K562 (cell line): ENCODE measurements around the gene OVOL1. TPM values are rescaled to one million over a fixed set of nuclear protein-coding genes. Genes with fewer than 3 reads are reported as not detected.

Experiments
- MAFG ChIP-seq: fragments of 450-650 bp; conservative IDR thresholded peaks from 2 replicates; pipeline ENCODE4 v1.6.1; 2016; ENCODE audit warnings: missing genetic modification characterization, missing compliant biosample characterization
- PML ChIP-seq: IDR thresholded peaks from 2 replicates; pipeline ENCODE4 v1.6.1; 2012; ENCODE audit warnings: low read length, inconsistent platforms
- polyA plus RNA-seq, 8 experiments: library from polyadenylated mRNA; depleted of rRNA in 4 of 8; stranded (reverse) in 5 of 8; unstranded in 3 of 8; fragments of >200 nt; fragmentation: Nextera tagmentation in 2 of 8; fragmentation: Illumina TruSeq in 1 of 8; extraction: Ambion mirVana in 2 of 8; extraction: Trizol in 1 of 8; gene quantifications; 2 replicates each; pipeline versions ENCODE4 v1.2.1 to v1.2.3, GENCODE V29; 2011 to 2014; ENCODE audit warnings: inconsistent platforms in 1 of 8, missing spikeins in 1 of 8
- total RNA-seq, 7 experiments: library from RNA; depleted of rRNA in 6 of 7; stranded (reverse); fragments of >200 nt in 6 of 7; fragmentation: Illumina TruSeq in 2 of 7; extraction: Trizol in 2 of 7; gene quantifications; 2 replicates each; pipeline versions ENCODE4 v1.2.1 to v1.2.3, GENCODE V29; 2011 to 2021; ENCODE audit warnings: low replicate concordance in 1 of 7
- TF ChIP-seq, protein P1 (sequence below): fragments of 250-450 bp; sonication (Bioruptor Pico); IDR thresholded peaks from 2 replicates; pipeline ENCODE4 v1.9.0; 2021; ENCODE audit warnings: mild to moderate bottlenecking, inconsistent platforms
- TF ChIP-seq, protein P2 (sequence below): sonication (generic); formaldehyde crosslinking; IDR thresholded peaks from 2 replicates; pipeline ENCODE4 v1.8.0; 2022; ENCODE audit warnings: missing genetic modification reagents, mild to moderate bottlenecking, borderline replicate concordance
- TF ChIP-seq, protein P3 (sequence below): fragments of 250-450 bp; sonication (Bioruptor Pico); IDR thresholded peaks from 2 replicates; pipeline ENCODE4 v1.5.0; 2020; ENCODE audit warnings: mild to moderate bottlenecking, borderline replicate concordance
- TF ChIP-seq, protein P4 (sequence below): IDR thresholded peaks from 2 replicates; pipeline ENCODE4 v1.6.1; 2014; ENCODE audit warnings: antibody characterized with exemption
- TF ChIP-seq, protein P5 (sequence below), 2 experiments: fragments of 450-650 bp; formaldehyde crosslinking in 1 of 2; IDR thresholded peaks; 2 replicates each; pipeline versions ENCODE4 v1.4.0 to v1.6.1; 2014 to 2020; ENCODE audit warnings: mild to moderate bottlenecking in 2 of 2, borderline replicate concordance in 1 of 2, low read depth in 1 of 2
- TF ChIP-seq, protein P6 (sequence below): sonication (generic); formaldehyde crosslinking; IDR thresholded peaks from 2 replicates; pipeline ENCODE4 v1.8.0; 2023; ENCODE audit warnings: mild to moderate bottlenecking, missing genetic modification reagents

OVOL1 gene
- total and polyA plus RNA-seq, 9 of the 15 experiments (the other 6 are each of a cell fraction or from before 2014, with no cell fraction given) = 0.09 TPM; not detected in 8

DNA sequence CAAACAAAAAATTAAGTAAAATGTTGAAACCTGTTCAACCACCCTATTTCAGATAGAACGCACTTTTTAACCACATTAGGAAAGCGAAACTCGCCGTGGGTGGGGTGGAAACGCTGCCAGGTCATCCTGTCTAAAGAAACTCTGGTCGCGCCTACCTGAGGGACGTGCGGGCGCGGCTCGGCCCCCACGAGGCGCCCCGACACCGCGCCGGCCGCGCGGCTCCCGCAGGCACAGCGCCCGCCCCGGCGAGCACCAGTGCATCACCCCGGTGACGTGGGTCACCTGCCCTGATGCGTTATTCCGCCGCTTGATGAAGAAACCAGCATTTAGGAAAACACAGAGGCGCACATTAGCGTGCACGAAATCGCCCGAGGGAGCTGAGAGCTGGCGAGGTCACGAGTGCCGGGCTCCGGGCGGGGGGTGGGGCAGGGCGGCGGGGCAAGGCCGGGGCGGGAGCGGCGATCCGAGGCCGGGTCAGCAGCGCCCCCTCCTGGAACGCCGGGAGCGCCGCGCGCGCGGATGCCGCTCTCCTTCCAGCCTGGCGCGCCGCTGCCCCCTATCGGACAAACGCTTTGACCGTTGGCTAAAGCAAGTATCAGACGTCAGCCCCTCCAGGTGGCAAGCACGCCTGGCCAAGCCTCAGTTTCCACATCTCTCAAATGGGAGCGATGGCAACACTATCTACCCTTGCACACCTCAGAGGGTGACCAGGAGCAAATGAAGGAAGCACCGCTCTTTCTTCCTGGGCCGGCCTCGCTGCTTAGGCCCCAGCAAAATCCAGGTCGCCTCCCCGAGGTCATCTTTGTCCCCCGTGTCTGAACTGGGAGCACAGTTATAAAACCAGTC is 31.2 kb downstream of the OVOL1 start (continued):
- TF ChIP-seq MAFG (tag) = no peak
- TF ChIP-seq, protein P1, sequence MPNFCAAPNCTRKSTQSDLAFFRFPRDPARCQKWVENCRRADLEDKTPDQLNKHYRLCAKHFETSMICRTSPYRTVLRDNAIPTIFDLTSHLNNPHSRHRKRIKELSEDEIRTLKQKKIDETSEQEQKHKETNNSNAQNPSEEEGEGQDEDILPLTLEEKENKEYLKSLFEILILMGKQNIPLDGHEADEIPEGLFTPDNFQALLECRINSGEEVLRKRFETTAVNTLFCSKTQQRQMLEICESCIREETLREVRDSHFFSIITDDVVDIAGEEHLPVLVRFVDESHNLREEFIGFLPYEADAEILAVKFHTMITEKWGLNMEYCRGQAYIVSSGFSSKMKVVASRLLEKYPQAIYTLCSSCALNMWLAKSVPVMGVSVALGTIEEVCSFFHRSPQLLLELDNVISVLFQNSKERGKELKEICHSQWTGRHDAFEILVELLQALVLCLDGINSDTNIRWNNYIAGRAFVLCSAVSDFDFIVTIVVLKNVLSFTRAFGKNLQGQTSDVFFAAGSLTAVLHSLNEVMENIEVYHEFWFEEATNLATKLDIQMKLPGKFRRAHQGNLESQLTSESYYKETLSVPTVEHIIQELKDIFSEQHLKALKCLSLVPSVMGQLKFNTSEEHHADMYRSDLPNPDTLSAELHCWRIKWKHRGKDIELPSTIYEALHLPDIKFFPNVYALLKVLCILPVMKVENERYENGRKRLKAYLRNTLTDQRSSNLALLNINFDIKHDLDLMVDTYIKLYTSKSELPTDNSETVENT (CRISPR knock-in tag) = peak; percentile 16; the same call in 1 of the 2 replicates
- TF ChIP-seq, protein P2, sequence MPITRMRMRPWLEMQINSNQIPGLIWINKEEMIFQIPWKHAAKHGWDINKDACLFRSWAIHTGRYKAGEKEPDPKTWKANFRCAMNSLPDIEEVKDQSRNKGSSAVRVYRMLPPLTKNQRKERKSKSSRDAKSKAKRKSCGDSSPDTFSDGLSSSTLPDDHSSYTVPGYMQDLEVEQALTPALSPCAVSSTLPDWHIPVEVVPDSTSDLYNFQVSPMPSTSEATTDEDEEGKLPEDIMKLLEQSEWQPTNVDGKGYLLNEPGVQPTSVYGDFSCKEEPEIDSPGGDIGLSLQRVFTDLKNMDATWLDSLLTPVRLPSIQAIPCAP (CRISPR knock-in tag) = no peak
- no peak for TF ChIP-seq PML
- TF ChIP-seq, protein P3, sequence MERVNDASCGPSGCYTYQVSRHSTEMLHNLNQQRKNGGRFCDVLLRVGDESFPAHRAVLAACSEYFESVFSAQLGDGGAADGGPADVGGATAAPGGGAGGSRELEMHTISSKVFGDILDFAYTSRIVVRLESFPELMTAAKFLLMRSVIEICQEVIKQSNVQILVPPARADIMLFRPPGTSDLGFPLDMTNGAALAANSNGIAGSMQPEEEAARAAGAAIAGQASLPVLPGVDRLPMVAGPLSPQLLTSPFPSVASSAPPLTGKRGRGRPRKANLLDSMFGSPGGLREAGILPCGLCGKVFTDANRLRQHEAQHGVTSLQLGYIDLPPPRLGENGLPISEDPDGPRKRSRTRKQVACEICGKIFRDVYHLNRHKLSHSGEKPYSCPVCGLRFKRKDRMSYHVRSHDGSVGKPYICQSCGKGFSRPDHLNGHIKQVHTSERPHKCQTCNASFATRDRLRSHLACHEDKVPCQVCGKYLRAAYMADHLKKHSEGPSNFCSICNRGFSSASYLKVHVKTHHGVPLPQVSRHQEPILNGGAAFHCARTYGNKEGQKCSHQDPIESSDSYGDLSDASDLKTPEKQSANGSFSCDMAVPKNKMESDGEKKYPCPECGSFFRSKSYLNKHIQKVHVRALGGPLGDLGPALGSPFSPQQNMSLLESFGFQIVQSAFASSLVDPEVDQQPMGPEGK (CRISPR knock-in tag) = no peak
- TF ChIP-seq, protein P4, sequence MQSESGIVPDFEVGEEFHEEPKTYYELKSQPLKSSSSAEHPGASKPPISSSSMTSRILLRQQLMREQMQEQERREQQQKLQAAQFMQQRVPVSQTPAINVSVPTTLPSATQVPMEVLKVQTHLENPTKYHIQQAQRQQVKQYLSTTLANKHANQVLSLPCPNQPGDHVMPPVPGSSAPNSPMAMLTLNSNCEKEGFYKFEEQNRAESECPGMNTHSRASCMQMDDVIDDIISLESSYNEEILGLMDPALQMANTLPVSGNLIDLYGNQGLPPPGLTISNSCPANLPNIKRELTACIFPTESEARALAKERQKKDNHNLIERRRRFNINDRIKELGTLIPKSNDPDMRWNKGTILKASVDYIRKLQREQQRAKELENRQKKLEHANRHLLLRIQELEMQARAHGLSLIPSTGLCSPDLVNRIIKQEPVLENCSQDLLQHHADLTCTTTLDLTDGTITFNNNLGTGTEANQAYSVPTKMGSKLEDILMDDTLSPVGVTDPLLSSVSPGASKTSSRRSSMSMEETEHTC = peak; percentile 79
- TF ChIP-seq, protein P5, sequence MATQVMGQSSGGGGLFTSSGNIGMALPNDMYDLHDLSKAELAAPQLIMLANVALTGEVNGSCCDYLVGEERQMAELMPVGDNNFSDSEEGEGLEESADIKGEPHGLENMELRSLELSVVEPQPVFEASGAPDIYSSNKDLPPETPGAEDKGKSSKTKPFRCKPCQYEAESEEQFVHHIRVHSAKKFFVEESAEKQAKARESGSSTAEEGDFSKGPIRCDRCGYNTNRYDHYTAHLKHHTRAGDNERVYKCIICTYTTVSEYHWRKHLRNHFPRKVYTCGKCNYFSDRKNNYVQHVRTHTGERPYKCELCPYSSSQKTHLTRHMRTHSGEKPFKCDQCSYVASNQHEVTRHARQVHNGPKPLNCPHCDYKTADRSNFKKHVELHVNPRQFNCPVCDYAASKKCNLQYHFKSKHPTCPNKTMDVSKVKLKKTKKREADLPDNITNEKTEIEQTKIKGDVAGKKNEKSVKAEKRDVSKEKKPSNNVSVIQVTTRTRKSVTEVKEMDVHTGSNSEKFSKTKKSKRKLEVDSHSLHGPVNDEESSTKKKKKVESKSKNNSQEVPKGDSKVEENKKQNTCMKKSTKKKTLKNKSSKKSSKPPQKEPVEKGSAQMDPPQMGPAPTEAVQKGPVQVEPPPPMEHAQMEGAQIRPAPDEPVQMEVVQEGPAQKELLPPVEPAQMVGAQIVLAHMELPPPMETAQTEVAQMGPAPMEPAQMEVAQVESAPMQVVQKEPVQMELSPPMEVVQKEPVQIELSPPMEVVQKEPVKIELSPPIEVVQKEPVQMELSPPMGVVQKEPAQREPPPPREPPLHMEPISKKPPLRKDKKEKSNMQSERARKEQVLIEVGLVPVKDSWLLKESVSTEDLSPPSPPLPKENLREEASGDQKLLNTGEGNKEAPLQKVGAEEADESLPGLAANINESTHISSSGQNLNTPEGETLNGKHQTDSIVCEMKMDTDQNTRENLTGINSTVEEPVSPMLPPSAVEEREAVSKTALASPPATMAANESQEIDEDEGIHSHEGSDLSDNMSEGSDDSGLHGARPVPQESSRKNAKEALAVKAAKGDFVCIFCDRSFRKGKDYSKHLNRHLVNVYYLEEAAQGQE (IDR thresholded peaks at IDR 0.05; ENCODE audit: borderline replicate concordance) = peak; percentile 87
- TF ChIP-seq, protein P5 (CRISPR knock-in tag; IDR thresholded peaks at IDR 0.05; ENCODE audit: low read depth) = no peak
- TF ChIP-seq, protein P6, sequence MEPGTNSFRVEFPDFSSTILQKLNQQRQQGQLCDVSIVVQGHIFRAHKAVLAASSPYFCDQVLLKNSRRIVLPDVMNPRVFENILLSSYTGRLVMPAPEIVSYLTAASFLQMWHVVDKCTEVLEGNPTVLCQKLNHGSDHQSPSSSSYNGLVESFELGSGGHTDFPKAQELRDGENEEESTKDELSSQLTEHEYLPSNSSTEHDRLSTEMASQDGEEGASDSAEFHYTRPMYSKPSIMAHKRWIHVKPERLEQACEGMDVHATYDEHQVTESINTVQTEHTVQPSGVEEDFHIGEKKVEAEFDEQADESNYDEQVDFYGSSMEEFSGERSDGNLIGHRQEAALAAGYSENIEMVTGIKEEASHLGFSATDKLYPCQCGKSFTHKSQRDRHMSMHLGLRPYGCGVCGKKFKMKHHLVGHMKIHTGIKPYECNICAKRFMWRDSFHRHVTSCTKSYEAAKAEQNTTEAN (CRISPR knock-in tag) = peak; percentile 73; the same call in 1 of the 2 replicates
